D721Med (cell line): ENCODE data around the gene SS18L1.
"Not testable (repeated sequence)": the region's sequence is repeated elsewhere in the genome, so short reads cannot be mapped to it uniquely, and the experiment has no call there.

Source experiments
- DNase-seq: peaks from one replicate; pipeline ENCODE4 v3.0.0; 2011; ENCODE audit warnings: low spot score; ENCODE audit not compliant: insufficient read length
- FAIRE-seq: peaks from 2 replicates; lab custom pipeline; 2011; peaks lifted over from hg19 to GRCh38; lab: Jason Lieb, UNC
- TF ChIP-seq, protein P1 (sequence below): IDR thresholded peaks from 2 replicates; pipeline ENCODE4 v1.5.1; 2012; ENCODE audit warnings: mild to moderate bottlenecking, control low read depth; ENCODE audit not compliant: insufficient read depth; ENCODE audit errors: missing control alignments

The SS18L1 gene

DNA sequence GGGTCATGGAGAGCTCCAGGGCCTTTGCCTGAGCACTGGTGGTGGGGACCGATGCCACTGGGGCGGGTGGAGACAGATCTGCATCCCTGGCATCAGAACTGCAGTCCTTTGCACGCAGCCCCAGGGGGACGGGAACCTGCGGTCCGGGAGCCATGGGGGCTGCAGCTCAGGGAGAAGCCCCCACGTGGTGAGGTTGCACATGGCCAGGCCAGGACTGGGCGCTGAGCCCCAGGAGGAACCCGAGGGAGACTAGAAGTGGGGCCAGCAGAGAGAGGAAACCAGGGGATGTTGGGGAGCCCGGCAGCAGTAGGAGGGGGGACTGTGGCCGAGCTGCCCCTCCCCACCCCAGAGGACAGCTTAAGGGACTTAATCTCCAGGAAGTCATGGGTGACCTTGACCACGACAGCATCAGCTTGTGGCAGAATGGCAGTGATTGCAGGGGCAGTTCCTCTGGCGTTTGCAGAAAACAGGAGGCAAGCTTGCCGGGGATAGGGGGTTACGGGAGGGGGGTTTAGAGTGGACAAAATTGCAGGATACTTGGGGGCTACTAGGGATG, 39.3 kb upstream of the SS18L1 start:
- TF ChIP-seq, protein P1, sequence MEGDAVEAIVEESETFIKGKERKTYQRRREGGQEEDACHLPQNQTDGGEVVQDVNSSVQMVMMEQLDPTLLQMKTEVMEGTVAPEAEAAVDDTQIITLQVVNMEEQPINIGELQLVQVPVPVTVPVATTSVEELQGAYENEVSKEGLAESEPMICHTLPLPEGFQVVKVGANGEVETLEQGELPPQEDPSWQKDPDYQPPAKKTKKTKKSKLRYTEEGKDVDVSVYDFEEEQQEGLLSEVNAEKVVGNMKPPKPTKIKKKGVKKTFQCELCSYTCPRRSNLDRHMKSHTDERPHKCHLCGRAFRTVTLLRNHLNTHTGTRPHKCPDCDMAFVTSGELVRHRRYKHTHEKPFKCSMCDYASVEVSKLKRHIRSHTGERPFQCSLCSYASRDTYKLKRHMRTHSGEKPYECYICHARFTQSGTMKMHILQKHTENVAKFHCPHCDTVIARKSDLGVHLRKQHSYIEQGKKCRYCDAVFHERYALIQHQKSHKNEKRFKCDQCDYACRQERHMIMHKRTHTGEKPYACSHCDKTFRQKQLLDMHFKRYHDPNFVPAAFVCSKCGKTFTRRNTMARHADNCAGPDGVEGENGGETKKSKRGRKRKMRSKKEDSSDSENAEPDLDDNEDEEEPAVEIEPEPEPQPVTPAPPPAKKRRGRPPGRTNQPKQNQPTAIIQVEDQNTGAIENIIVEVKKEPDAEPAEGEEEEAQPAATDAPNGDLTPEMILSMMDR: no peak
- no peak for FAIRE-seq
- DNase-seq: no peak

DNA sequence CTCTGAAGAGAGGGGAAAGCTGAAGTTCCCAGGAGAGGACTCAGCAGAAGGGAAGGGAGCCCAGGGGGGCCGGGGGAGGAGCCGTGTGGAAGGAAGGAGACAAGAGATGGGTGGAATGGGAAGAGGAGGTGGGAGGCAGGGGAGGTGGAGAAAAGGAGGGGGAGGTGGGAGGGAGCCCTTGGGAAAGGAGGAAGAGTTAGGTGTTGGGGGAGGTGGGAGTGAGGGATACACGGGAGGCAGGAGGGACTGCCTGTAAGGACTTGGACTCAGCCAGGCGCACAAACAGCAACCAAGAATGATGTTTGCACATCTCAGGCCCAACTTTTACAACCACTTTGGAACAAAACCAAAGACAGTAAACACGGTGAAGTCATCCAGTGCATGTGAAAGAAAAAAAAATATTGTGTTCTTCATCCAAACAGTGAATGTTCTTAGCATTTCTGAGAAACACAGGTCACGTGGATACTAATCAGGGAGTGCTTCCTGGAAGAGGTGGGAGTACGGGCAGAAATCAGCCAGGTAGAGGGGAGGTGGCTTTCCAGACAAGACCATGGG, 38.7 kb upstream of the SS18L1 start:
- TF ChIP-seq, protein P1: no peak
- DNase-seq: no peak
- FAIRE-seq: no peak

DNA sequence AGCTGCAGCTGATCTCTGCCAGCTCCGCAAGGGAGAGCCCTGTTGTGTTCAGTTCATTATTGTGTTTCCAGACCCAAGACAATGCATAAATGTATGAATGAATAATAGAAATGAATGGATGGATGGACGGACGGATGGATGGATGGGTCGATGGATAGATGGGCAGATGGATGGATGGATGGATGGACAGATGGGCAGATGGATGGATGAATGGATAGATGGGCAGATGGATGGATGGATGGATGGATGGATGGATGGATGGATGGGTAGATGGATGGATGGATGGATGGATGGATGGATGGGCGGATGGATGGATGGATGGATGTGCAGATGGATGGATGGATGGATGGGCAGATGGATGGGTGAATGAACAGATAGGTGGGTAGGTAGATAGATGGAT, 38.0 kb upstream of the SS18L1 start:
- FAIRE-seq: no peak
- TF ChIP-seq, protein P1: no peak
- DNase-seq: no peak

GRCh38 chr20:62111148-62111547, 32.4 kb upstream of the SS18L1 start:
- DNase-seq (no peak), FAIRE-seq (no peak)
- TF ChIP-seq, protein P1: no peak

DNA sequence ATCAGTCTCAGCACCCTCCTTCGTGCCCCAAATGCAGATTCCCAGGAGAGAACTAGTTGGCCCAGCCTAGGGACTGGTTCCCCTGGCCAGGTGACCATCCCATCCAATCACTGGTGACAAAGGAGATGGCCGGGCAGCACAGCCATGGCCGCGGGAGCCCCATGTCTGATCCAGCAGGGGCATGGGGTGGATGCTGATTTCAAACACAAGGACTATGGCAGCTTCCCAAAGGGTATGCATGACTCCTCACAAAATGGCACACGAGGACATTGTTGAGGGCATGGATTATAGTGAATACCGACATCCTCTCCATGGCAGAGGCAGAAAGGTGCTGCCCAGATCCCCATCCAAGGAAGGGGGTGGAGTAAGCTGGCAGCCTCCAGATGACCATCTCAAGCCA, 31.2 kb upstream of the SS18L1 start:
- TF ChIP-seq, protein P1: no peak
- FAIRE-seq (no peak), DNase-seq (no peak)

- DNase-seq (no peak), FAIRE-seq (no peak)
- TF ChIP-seq, protein P1: no peak
Measured at GRCh38 chr20:62114894-62115293, 28.7 kb upstream of the SS18L1 start.

GRCh38 chr20:62115800-62116407, 27.7 kb upstream of the SS18L1 start:
- DNase-seq, FAIRE-seq: not testable (repeated sequence)
